Keratinocyte (primary cell): ENCODE measurements around the gene NKX2-3. TPM values are rescaled to one million over a fixed set of nuclear protein-coding genes. Genes with fewer than 3 reads are reported as not detected.

Source experiments
- DNase-seq: peaks from one replicate; pipeline ENCODE4 v3.0.0-alpha.2; 2011; ENCODE audit warnings: low read depth, missing footprints, low spot score
- FAIRE-seq: peaks from 2 replicates; lab custom pipeline; 2011; peaks lifted over from hg19 to GRCh38; lab: Jason Lieb, UNC
- H2AFZ ChIP-seq: 2 replicates; pipeline ENCODE4 v1.6.0; 2012; ENCODE audit warnings: low read length, control low read depth, inconsistent platforms; ENCODE audit not compliant: control insufficient read depth
- H3K27ac ChIP-seq: 2 replicates; pipeline ENCODE4 v1.5.1; 2011; ENCODE audit warnings: low read length; ENCODE audit not compliant: control insufficient read depth, insufficient read depth
- H3K27me3 ChIP-seq: 3 replicates; pipeline ENCODE4 v1.6.0; 2011; ENCODE audit warnings: low read length; ENCODE audit not compliant: control insufficient read depth, insufficient read depth; ENCODE audit errors: extremely low read depth
- H3K36me3 ChIP-seq, 2 experiments: 2 replicates in 1 of 2; 3 replicates in 1 of 2; pipeline ENCODE4 v1.5.1; 2011; ENCODE audit warnings: low read length in 2 of 2, mild to moderate bottlenecking in 1 of 2; ENCODE audit not compliant: control insufficient read depth in 2 of 2, insufficient read depth in 2 of 2; ENCODE audit errors: extremely low read depth in 1 of 2
- H3K4me1 ChIP-seq: 3 replicates; pipeline ENCODE4 v1.5.1; 2011; ENCODE audit warnings: low read length; ENCODE audit not compliant: control insufficient read depth, insufficient read depth; ENCODE audit errors: extremely low read depth
- H3K4me2 ChIP-seq: 3 replicates; pipeline ENCODE4 v1.6.0; 2011; ENCODE audit warnings: low read depth, low read length; ENCODE audit not compliant: control insufficient read depth, insufficient read depth; ENCODE audit errors: extremely low read depth
- H3K4me3 ChIP-seq, 3 experiments: fragments of 200-600 bp in 1 of 3; sonication (generic) in 1 of 3; 2 replicates in 2 of 3; 3 replicates in 1 of 3; pipeline ENCODE4 v1.5.1; 2011 to 2016; ENCODE audit warnings: low read length in 3 of 3, mild to moderate bottlenecking in 3 of 3, control low read depth in 2 of 3, inconsistent platforms in 1 of 3, low read depth in 1 of 3, mixed read lengths in 1 of 3, mixed run types in 1 of 3, moderate library complexity in 1 of 3; ENCODE audit not compliant: control insufficient read depth in 2 of 3, insufficient read depth in 2 of 3; ENCODE audit errors: extremely low read depth in 1 of 3
- H3K79me2 ChIP-seq: 2 replicates; pipeline ENCODE4 v1.6.0; 2012; ENCODE audit warnings: low read length; ENCODE audit not compliant: control insufficient read depth, insufficient read depth
- H3K9ac ChIP-seq: 3 replicates; pipeline ENCODE4 v1.6.0; 2011; ENCODE audit warnings: low read length; ENCODE audit not compliant: control insufficient read depth, insufficient read depth; ENCODE audit errors: extremely low read depth
- H3K9me1 ChIP-seq: 3 replicates; pipeline ENCODE4 v1.6.0; 2011; ENCODE audit warnings: low read length; ENCODE audit not compliant: control insufficient read depth, insufficient read depth; ENCODE audit errors: extremely low read depth
- H3K9me3 ChIP-seq: 2 replicates; pipeline ENCODE4 v1.5.1; 2012; ENCODE audit warnings: low read depth, low read length; ENCODE audit not compliant: control insufficient read depth
- H4K20me1 ChIP-seq: 3 replicates; pipeline ENCODE4 v1.6.0; 2011; ENCODE audit warnings: low read length; ENCODE audit not compliant: control insufficient read depth, insufficient read depth; ENCODE audit errors: extremely low read depth
- EZH2 ChIP-seq: IDR thresholded peaks from one replicate; pipeline ENCODE4 v1.6.1; 2012; ENCODE audit warnings: inconsistent platforms, mild to moderate bottlenecking, low read length, moderate library complexity
- dilution Hi-C: fragments of 300-500 bp; cut with MboI; formaldehyde crosslinking; loops from one replicate; pipeline ENCODE4 v1.7.0; 2020; ENCODE audit warnings: low sequenced_read_pairs; ENCODE audit not compliant: extremely low pct_ligation_motif_present
- polyA plus RNA-seq, 5 experiments: library from polyadenylated mRNA; depleted of rRNA in 3 of 5; stranded (reverse) in 3 of 5; stranded (forward) in 1 of 5; unstranded in 1 of 5; fragments of >200 nt; gene quantifications; 1 replicate in 1 of 5; 2 replicates in 3 of 5; 3 replicates in 1 of 5; pipeline versions ENCODE4 v1.2.1 to v1.2.3, GENCODE V29; 2011 to 2012; ENCODE audit warnings: missing spikeins in 2 of 5, low read depth in 1 of 5, low replicate concordance in 1 of 5
- TF ChIP-seq, protein P1 (sequence below), 3 experiments: IDR thresholded peaks in 1 of 3; conservative IDR thresholded peaks in 1 of 3; optimal IDR thresholded peaks in 1 of 3; 2 replicates in 2 of 3; 3 replicates in 1 of 3; pipeline versions ENCODE3 to v1.5.1; 2011; ENCODE audit warnings: low read length in 3 of 3, mild to moderate bottlenecking in 3 of 3, moderate library complexity in 2 of 3, control low read depth in 1 of 3, inconsistent platforms in 1 of 3; ENCODE audit not compliant: insufficient read depth in 2 of 3; ENCODE audit errors: extremely low read depth in 1 of 3

NKX2-3 gene
- polyA plus RNA-seq, 1 donor (not counting 4 experiments of a cell fraction or from before 2014, with no cell fraction given): not detected

DNA sequence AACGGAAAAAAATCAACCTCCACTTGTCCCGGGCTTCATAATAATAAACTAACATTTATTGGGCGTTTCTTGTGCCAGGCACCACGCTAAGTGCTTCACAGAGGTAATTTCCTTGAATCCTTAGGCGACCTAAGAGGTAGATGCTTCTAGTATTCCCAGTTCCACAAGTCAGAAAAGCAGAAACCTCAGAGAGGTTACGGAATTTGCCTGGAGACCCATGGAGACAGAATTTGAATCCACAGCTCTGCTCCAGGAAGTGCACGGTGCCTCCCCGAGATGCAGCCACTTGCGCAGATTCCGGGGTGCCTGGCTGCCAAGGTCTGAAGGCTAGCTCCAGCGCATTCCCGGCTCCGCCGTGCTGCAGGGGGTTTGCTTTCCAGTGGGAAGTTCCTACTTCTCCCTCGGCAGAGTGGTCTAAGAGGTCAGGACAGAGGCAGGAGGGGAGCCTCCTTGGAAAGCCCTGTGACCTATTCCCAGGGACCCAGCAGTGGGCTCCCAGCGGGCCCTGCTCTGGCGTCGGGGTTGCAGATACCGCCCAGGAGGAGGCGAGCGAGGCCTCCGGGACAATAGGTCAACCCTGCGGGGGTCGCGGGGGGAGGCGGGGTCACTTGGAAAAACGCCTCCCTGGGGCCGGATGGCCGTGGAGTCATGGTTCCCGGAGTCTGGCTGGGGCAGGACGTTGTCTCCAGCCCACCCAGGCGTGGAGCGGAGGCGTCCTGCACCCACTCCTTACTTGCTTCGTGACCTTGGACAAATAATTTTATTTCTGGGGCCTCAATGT lies 10.1 kb upstream of the NKX2-3 start:
- peak; percentile 92 for TF ChIP-seq EZH2
- TF ChIP-seq, protein P1, sequence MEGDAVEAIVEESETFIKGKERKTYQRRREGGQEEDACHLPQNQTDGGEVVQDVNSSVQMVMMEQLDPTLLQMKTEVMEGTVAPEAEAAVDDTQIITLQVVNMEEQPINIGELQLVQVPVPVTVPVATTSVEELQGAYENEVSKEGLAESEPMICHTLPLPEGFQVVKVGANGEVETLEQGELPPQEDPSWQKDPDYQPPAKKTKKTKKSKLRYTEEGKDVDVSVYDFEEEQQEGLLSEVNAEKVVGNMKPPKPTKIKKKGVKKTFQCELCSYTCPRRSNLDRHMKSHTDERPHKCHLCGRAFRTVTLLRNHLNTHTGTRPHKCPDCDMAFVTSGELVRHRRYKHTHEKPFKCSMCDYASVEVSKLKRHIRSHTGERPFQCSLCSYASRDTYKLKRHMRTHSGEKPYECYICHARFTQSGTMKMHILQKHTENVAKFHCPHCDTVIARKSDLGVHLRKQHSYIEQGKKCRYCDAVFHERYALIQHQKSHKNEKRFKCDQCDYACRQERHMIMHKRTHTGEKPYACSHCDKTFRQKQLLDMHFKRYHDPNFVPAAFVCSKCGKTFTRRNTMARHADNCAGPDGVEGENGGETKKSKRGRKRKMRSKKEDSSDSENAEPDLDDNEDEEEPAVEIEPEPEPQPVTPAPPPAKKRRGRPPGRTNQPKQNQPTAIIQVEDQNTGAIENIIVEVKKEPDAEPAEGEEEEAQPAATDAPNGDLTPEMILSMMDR (optimal IDR thresholded peaks at IDR 0.05 in 1 of 3, IDR thresholded peaks at IDR 0.05 in 1 of 3, conservative IDR thresholded peaks at IDR 0.05 in 1 of 3; ENCODE audit: extremely low read depth in 1 of 3, insufficient read depth in 2 of 3, low read length in 3 of 3): no peak
- no peak overlapping the region for H3K4me2 ChIP-seq
- FAIRE-seq: no peak

DNA sequence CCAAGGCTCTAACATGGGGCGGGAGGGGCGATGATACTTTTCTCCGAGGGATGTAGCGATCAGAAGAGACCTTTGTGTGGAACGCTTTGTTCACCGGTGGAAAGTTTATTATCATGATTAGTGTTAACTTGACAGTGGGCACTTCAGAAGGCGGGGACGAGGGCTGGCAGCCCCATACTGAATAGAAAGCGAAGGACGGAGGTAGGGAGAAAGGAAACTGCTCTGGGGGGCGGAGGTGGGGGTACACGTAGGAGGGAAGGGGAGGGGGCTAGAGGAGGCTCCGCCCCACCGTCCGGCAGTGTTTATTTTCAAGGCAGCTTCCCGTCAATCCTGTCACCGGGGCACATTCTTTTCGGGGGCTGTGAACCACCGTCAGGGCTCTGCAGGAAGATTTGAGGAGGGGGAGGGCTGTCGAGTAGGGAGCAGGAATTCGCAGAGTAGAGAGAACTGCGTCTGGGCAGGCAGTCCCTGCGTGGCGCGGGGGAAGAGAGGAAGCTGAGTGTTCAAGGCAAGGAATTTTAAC lies 9.4 kb upstream of the NKX2-3 start:
- H2AFZ ChIP-seq: no peak overlapping the region
- FAIRE-seq (no peak), DNase-seq (no peak)
- H4K20me1 ChIP-seq: peaks cover 4% of the 10 kb centered on the region
- dilution Hi-C loops: no loop called here
- TF ChIP-seq, protein P1 (optimal IDR thresholded peaks at IDR 0.05 in 1 of 3, IDR thresholded peaks at IDR 0.05 in 1 of 3, conservative IDR thresholded peaks at IDR 0.05 in 1 of 3; ENCODE audit: extremely low read depth in 1 of 3, insufficient read depth in 2 of 3, low read length in 3 of 3): no peak
- TF ChIP-seq EZH2: no peak
- peaks cover 98% of the 10 kb centered on the region for H3K27me3 ChIP-seq
- no peak overlapping the region for H3K4me3 ChIP-seq
- H3K9me3 ChIP-seq: no peaks in the 10 kb centered on the region
- no peaks in the 10 kb centered on the region for H3K79me2 ChIP-seq
- no peak overlapping the region for H3K27ac ChIP-seq
- H3K4me2 ChIP-seq: no peak overlapping the region
- H3K4me1 ChIP-seq: no peaks in the 10 kb centered on the region
- no peaks in the 10 kb centered on the region for H3K36me3 ChIP-seq
- H3K9ac ChIP-seq: no peak overlapping the region
- H3K9me1 ChIP-seq: no peaks in the 10 kb centered on the region

More for the DNA sequence above, 10.1 kb upstream of the NKX2-3 start:
- Histone ChIP-seq H3K27me3 (peaks cover 97% of the 10 kb centered on the region), H3K4me3 (no peak overlapping the region), H3K4me1 (no peaks in the 10 kb centered on the region), H2AFZ (no peak overlapping the region), H3K27ac (no peak overlapping the region), H4K20me1 (peaks cover 4% of the 10 kb centered on the region), H3K9me1 (no peaks in the 10 kb centered on the region), H3K9me3 (no peaks in the 10 kb centered on the region), H3K9ac (no peak overlapping the region), H3K36me3 (no peaks in the 10 kb centered on the region), H3K79me2 (no peaks in the 10 kb centered on the region)
- dilution Hi-C loops: no loop called here
- no peak for DNase-seq
